ENCODE measurements around the gene WIZ. TPM values are rescaled to one million over a fixed set of nuclear protein-coding genes. Genes with fewer than 3 reads are reported as not detected.
A peak's percentile ranks its signal among the peaks of the same experiment; 100 is the strongest.

Gene WIZ
- total and polyA plus RNA-seq, 2 of the 4 experiments (the other 2 are of a cell fraction) = 0.90 to 27.1 TPM

DNA sequence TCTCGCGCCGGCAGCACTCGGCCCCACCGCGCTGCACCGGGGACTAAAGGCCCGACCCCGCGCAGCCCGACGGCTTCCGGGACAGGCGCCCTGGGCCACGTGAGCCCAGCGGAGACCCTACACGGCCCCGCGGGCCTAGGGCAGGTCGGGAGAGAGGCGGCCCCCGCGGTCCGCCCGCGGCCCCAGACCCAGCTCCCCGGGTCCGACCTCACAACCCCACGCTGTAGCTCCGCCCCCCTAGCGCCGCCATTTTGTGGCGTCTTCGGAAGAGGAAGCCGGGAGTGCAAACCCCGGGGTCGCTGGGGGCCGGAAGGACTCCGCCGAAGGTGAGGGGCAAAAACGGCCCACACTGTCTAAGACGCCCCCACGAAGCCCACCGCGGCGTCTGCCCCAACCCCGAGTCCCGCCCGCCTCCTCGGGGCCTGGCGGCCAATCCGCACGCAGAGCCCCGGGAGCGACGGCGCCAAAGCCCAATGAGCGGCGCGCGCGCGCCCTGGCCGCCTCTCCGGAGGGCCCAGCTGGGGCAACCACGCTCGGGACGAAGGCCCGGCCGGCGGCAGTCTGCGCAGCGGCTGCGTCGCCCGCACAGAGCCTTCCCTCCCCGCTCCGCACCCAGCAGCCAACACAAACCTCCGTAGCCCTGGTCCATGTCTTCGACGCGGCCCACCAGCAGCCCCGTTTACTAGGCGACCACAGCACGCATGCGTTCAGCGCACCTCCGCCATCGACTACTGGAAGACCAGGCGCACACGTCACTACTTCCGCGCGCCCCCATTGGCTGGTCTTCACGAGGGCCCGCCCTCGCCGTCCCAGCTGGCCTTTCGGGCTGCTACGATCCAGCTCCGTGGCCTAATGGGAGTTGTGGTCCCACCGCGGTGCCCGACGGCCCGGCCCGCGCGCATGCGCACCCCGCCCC lies 70.4 kb downstream of the WIZ start, which contains the start of gene AKAP8:
AKAP8 (minus strand) TSS at position 705 of the 916 bp plus-strand sequence; CDS start at position 649, 56 bp downstream.
- Histone ChIP-seq H3K56ac (ENCODE audit: extremely low read depth, insufficient read depth, low read length) (peak within 1 kb of the TSS; percentile 86), H2BK20ac (ENCODE audit: low read depth, low read length) (no peak within 1 kb of the TSS), H3K36me3 (ENCODE audit: control insufficient read depth, insufficient read depth, low read length) (peaks cover 7% of the 10 kb centered on the region; the same call in 1 of the 2 replicates), H2BK5ac (ENCODE audit: low read depth, low read length, poor library complexity, severe bottlenecking) (peak within 1 kb of the TSS; percentile 95), H3K9me3 (ENCODE audit: control insufficient read depth, insufficient read depth, low read length) (no peaks in the 10 kb centered on the region), H3K9ac (ENCODE audit: low read depth, low read length) (peak within 1 kb of the TSS; percentile 95), H4K20me1 (ENCODE audit: insufficient read depth, low read length) (peaks cover 46% of the 10 kb centered on the region), H3K4ac (ENCODE audit: low read depth, low read length) (peak within 1 kb of the TSS; percentile 96), H2AFZ (replicated peaks; ENCODE audit: low read length, poor library complexity) (peak within 1 kb of the TSS; percentile 98), H3K18ac (ENCODE audit: low read depth, low read length) (peak within 1 kb of the TSS; percentile 44; the same call in 1 of the 2 replicates), H3K23ac (ENCODE audit: low read depth, low read length) (peak within 1 kb of the TSS; percentile 96), H2AK5ac (ENCODE audit: low read depth, low read length) (peak within 1 kb of the TSS; percentile 88), H3K4me2 (ENCODE audit: low read depth, low read length) (peak within 1 kb of the TSS; percentile 98), H4K91ac (ENCODE audit: insufficient read depth, low read depth, low read length) (peak within 1 kb of the TSS; percentile 92), H2BK120ac (ENCODE audit: low read depth, low read length) (peak within 1 kb of the TSS; percentile 61), H3K27ac (ENCODE audit: insufficient read depth, low read length) (peak within 1 kb of the TSS; percentile 96), H3K9me1 (ENCODE audit: insufficient read depth, low read length) (peaks cover 7% of the 10 kb centered on the region), H3K4me1 (ENCODE audit: control insufficient read depth, insufficient read depth, low read length) (peaks cover 12% of the 10 kb centered on the region), H2BK15ac (ENCODE audit: low read depth, low read length) (peak within 1 kb of the TSS; percentile 84; the same call in 1 of the 3 replicates), H4K5ac (ENCODE audit: low read depth, low read length) (peak within 1 kb of the TSS; percentile 87), H2AK9ac (replicated peaks; ENCODE audit: low read depth, low read length, poor library complexity) (peak within 1 kb of the TSS; percentile 99), H3K4me3 (ENCODE audit: insufficient read depth, low read depth, low read length) (peak within 1 kb of the TSS; percentile 92), H3K27me3 (ENCODE audit: control insufficient read depth, insufficient read depth, low read length) (no peaks in the 10 kb centered on the region), H4K8ac (ENCODE audit: low read depth in 2 of 2, low read length in 2 of 2) (peak within 1 kb of the TSS; percentile 93 to 96), H3K14ac (replicated peaks; ENCODE audit: low read depth, low read length) (peak within 1 kb of the TSS; percentile 96), H3K79me1 (ENCODE audit: low read depth in 1 of 2, low read length in 2 of 2) (peaks cover 0 to 44% of the 10 kb centered on the region in 2 experiments)
- 0% methylated on average over 50 of the region's 111 CpGs; no CpG with 5 or more reads in 1 of the 2 experiments for WGBS, 2 experiments (ENCODE audit: extremely low coverage in 2 of 2, insufficient read length in 1 of 2)
- intact Hi-C loops (cut with micrococcal nuclease) (loop anchor here (2.0 to 10.0 kb wide), 5 partner anchors 39 to 275 kb away; partner anchors contain the start of genes AKAP8L and SYDE1), in situ Hi-C loops (cut with MboI; ENCODE audit: low sequenced_read_pairs) (no loop called here), dilution Hi-C loops (cut with HindIII; ENCODE audit: low sequenced_read_pairs, unreplicated experiment) (no loop called here)
- BruUV-seq (replicated peaks) = no TSS peak
- DNase-seq (peak; percentile 98), ATAC-seq (ENCODE audit: low read depth) (peak; percentile 89)
- POLR2A ChIA-PET (ENCODE audit: unreplicated experiment) = interaction anchor here (0.6 kb wide), 1 partner anchor 681 kb away, joined by 3 read pairs; no protein-coding TSS in a partner anchor
- CTCF ChIA-PET = interaction anchor here (0.7 to 1.6 kb wide), 4 partner anchors 43 to 218 kb away, joined by 3 to 4 read pairs (median 3); no protein-coding TSS in a partner anchor
- TF ChIP-seq MXI1 (IDR thresholded peaks at IDR 0.05; ENCODE audit: borderline replicate concordance, low read depth, low read length) (peak; percentile 31; the same call in 1 of the 2 replicates), RFX5 (IDR thresholded peaks at IDR 0.05; ENCODE audit: low read depth, low read length) (peak; percentile 55; the same call in 1 of the 2 replicates), BHLHE40 (IDR thresholded peaks at IDR 0.05; ENCODE audit: low read depth, low read length) (no peak), FOS (IDR thresholded peaks at IDR 0.05; ENCODE audit: low read depth, low read length) (peak; percentile 64), POLR2A (IDR thresholded peaks at IDR 0.05; ENCODE audit: low read depth, low read length) (peak; percentile 83)
- TF ChIP-seq, protein P1, sequence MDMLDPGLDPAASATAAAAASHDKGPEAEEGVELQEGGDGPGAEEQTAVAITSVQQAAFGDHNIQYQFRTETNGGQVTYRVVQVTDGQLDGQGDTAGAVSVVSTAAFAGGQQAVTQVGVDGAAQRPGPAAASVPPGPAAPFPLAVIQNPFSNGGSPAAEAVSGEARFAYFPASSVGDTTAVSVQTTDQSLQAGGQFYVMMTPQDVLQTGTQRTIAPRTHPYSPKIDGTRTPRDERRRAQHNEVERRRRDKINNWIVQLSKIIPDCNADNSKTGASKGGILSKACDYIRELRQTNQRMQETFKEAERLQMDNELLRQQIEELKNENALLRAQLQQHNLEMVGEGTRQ (IDR thresholded peaks at IDR 0.05; ENCODE audit: low read depth, low read length) = 0 out of 2 replicates have a peak, but pooled peaks have one; percentile 9

Measured in IMR-90 (cell line).